Endodermal cell (in vitro differentiated cells): ENCODE results near the gene RNF38. TPM values are rescaled to one million over a fixed set of nuclear protein-coding genes. Genes with fewer than 3 reads are reported as not detected.
A peak's percentile ranks its signal among the peaks of the same experiment; 100 is the strongest.

Experiments
- DNase-seq: peaks from one replicate; pipeline ENCODE4 v3.0.0-alpha.2; 2017
- H3K27ac ChIP-seq: 2 replicates; pipeline ENCODE4 v1.5.1; 2013; ENCODE audit warnings: mild to moderate bottlenecking, low read depth, low read length, moderate library complexity
- H3K27me3 ChIP-seq: 2 replicates; pipeline ENCODE4 v1.6.1; 2013; ENCODE audit warnings: mild to moderate bottlenecking, low read length, moderate library complexity; ENCODE audit not compliant: insufficient read depth, control insufficient read depth, poor library complexity, severe bottlenecking
- H3K36me3 ChIP-seq: 2 replicates; pipeline ENCODE4 v1.7.0; 2013; ENCODE audit warnings: mild to moderate bottlenecking, low read length, moderate library complexity; ENCODE audit not compliant: control insufficient read depth, insufficient read depth
- H3K4me1 ChIP-seq: one replicate; pipeline ENCODE4 v1.7.0; 2013; ENCODE audit warnings: low read length; ENCODE audit not compliant: control insufficient read depth, insufficient read depth
- H3K4me3 ChIP-seq: 2 replicates; pipeline ENCODE4 v1.5.1; 2013; ENCODE audit warnings: mild to moderate bottlenecking, low read length, moderate library complexity
- H3K9ac ChIP-seq: 2 replicates; pipeline ENCODE4 v1.6.1; 2013; ENCODE audit warnings: mild to moderate bottlenecking, low read length, moderate library complexity; ENCODE audit not compliant: poor library complexity, severe bottlenecking; ENCODE audit errors: extremely low read depth
- H3K9me3 ChIP-seq: 2 replicates; pipeline ENCODE4 v1.6.1; 2013; ENCODE audit warnings: mild to moderate bottlenecking, low read length, moderate library complexity; ENCODE audit not compliant: control insufficient read depth
- H3K27ac Mint-ChIP-seq: 2 replicates; pipeline ENCODE4 v1.8.0; 2020; ENCODE audit warnings: mixed read lengths
- H3K27me3 Mint-ChIP-seq: 2 replicates; pipeline ENCODE4 v1.8.0; 2021; ENCODE audit warnings: mild to moderate bottlenecking, mixed read lengths; ENCODE audit not compliant: insufficient read depth
- H3K36me3 Mint-ChIP-seq: 2 replicates; pipeline ENCODE4 v1.8.0; 2020; ENCODE audit warnings: low read depth, mixed read lengths
- H3K4me1 Mint-ChIP-seq: 2 replicates; pipeline ENCODE4 v1.8.0; 2020; ENCODE audit warnings: mixed read lengths
- H3K4me3 Mint-ChIP-seq: 2 replicates; pipeline ENCODE4 v1.8.0; 2020; ENCODE audit warnings: mild to moderate bottlenecking, moderate library complexity, mixed read lengths
- H3K9me3 Mint-ChIP-seq: 2 replicates; pipeline ENCODE4 v1.8.0; 2020; ENCODE audit warnings: mild to moderate bottlenecking, mixed read lengths
- CTCF ChIP-seq: fragments of 200-600 bp; sonication (generic); conservative IDR thresholded peaks from 2 replicates; pipeline ENCODE4 v1.5.0; 2021; ENCODE audit warnings: antibody characterized with exemption, mild to moderate bottlenecking
- WGBS, 2 experiments: methylation state at CpG; one replicate each; pipeline versions ENCODE4 v1.1.5 to v1.1.7; 2013; ENCODE audit warnings: missing lambda C conversion rate in 2 of 2, mixed read lengths in 1 of 2; ENCODE audit not compliant: insufficient coverage in 1 of 2, insufficient read length in 1 of 2; 5-methylcytosine and 5-hydroxymethylcytosine counted together
- total RNA-seq, 2 donors: library from RNA; stranded (reverse); fragmentation: NEBNext Ultra II Directional in 1 of 2; extraction: Animal tissue kit (Norgen Biotek cat#: 25700) in 1 of 2; gene quantifications; 2 replicates in 1 of 2; 3 replicates in 1 of 2; pipeline ENCODE4 v1.2.1, GENCODE V29; 2021

RNF38 gene
- total RNA-seq, 2 donors from 2014 or later, result 47.5 to 49.7 TPM

- peaks cover 5% of the 10 kb centered on the region for H3K4me1 ChIP-seq
- H3K36me3 ChIP-seq, result no peaks in the 10 kb centered on the region
- H3K9me3 Mint-ChIP-seq, result no peaks in the 10 kb centered on the region
- WGBS, 2 experiments, result 93 to 95% methylated on average over 7 of the region's 7 CpGs
- H3K27ac Mint-ChIP-seq, result peak overlapping the region; percentile 62
- no peaks in the 10 kb centered on the region for H3K27me3 Mint-ChIP-seq
- H3K4me1 Mint-ChIP-seq, result peaks cover 20% of the 10 kb centered on the region
- no peak for DNase-seq
- no peak overlapping the region for H3K9ac ChIP-seq
- H3K27ac ChIP-seq, result no peak overlapping the region
- no peak overlapping the region for H3K4me3 ChIP-seq
- TF ChIP-seq CTCF, result no peak
- no peaks in the 10 kb centered on the region for H3K9me3 ChIP-seq
- H3K4me3 Mint-ChIP-seq, result no peak overlapping the region
- no peaks in the 10 kb centered on the region for H3K27me3 ChIP-seq
- H3K36me3 Mint-ChIP-seq, result peaks cover 2% of the 10 kb centered on the region
Observed at GRCh38 chr9:36293171-36293570, 106.9 kb downstream of the RNF38 start.

GRCh38 chr9:36292641-36293040 lies 107.4 kb downstream of the RNF38 start:
- no peak overlapping the region for H3K4me3 ChIP-seq

GRCh38 chr9:36290996-36291395 lies 109.1 kb downstream of the RNF38 start:
- no peak overlapping the region for H3K9ac ChIP-seq
- Mint-ChIP-seq H3K27me3 (no peaks in the 10 kb centered on the region), H3K4me3 (no peak overlapping the region), H3K4me1 (peaks cover 27% of the 10 kb centered on the region), H3K27ac (no peak overlapping the region), H3K9me3 (no peaks in the 10 kb centered on the region), H3K36me3 (peaks cover 2% of the 10 kb centered on the region)
- H3K4me3 ChIP-seq, result no peak overlapping the region
- no peak overlapping the region for H3K27ac ChIP-seq
- H3K27me3 ChIP-seq, result no peaks in the 10 kb centered on the region
- no peaks in the 10 kb centered on the region for H3K9me3 ChIP-seq
- WGBS, 2 experiments, result 87 to 100% methylated on average over 3 of the region's 3 CpGs
- no peaks in the 10 kb centered on the region for H3K36me3 ChIP-seq
- peaks cover 4% of the 10 kb centered on the region for H3K4me1 ChIP-seq
- DNase-seq, result no peak
- no peak for TF ChIP-seq CTCF

More at GRCh38 chr9:36292641-36293040, 107.4 kb downstream of the RNF38 start:
- H3K27me3 ChIP-seq, result no peaks in the 10 kb centered on the region
- no peaks in the 10 kb centered on the region for H3K36me3 ChIP-seq
- no peak overlapping the region for H3K9ac ChIP-seq
- peaks cover 2% of the 10 kb centered on the region for H3K36me3 Mint-ChIP-seq
- H3K27me3 Mint-ChIP-seq, result no peaks in the 10 kb centered on the region
- no peak overlapping the region for H3K27ac ChIP-seq
- peak overlapping the region; percentile 62 for H3K27ac Mint-ChIP-seq
- peak; percentile 67 for DNase-seq
- peaks cover 5% of the 10 kb centered on the region for H3K4me1 ChIP-seq
- TF ChIP-seq CTCF, result peak; percentile 36
- 90 to 92% methylated on average over 12 of the region's 12 CpGs for WGBS, 2 experiments
- peaks cover 23% of the 10 kb centered on the region for H3K4me1 Mint-ChIP-seq
- H3K9me3 ChIP-seq, result no peaks in the 10 kb centered on the region
- H3K9me3 Mint-ChIP-seq, result no peaks in the 10 kb centered on the region
- no peak overlapping the region for H3K4me3 Mint-ChIP-seq
